M059J (cell line): ENCODE results near the gene TMEM270. TPM values are rescaled to one million over a fixed set of nuclear protein-coding genes. Genes with fewer than 3 reads are reported as not detected.

ENCODE experiments used
- DNase-seq: peaks from one replicate; pipeline ENCODE4 v3.0.0-alpha.2; 2012; ENCODE audit warnings: low read depth
- total RNA-seq: library from RNA; depleted of rRNA; stranded (reverse); fragments of >200 nt; shearing (Covaris generic); gene quantifications from 2 replicates; pipeline ENCODE4 v1.2.3, GENCODE V29; 2014; rRNA removed

TMEM270 gene
- total RNA-seq, 1 experiment from 2014 or later: 0.32 TPM

DNA sequence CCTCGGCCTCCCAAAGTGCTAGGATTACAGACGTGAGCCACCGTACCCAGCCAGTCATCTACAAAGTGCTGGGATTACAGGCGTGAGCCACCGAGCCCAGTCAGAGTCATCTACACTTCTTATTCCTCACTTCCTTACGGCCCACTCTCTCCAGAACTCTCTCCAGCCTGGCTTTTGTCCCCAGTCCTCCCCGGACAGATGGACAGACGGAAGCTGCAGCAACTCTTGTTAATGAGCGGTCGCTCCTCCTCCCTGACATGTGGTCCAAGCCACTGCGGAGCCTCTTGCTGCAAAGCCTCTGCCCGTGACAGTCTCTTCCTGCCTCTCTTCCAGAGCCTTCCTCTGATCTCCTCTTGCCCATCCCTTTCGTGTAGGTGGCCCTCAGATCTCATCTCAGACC is 45.9 kb downstream of the TMEM270 start:
- no peak for DNase-seq

DNA sequence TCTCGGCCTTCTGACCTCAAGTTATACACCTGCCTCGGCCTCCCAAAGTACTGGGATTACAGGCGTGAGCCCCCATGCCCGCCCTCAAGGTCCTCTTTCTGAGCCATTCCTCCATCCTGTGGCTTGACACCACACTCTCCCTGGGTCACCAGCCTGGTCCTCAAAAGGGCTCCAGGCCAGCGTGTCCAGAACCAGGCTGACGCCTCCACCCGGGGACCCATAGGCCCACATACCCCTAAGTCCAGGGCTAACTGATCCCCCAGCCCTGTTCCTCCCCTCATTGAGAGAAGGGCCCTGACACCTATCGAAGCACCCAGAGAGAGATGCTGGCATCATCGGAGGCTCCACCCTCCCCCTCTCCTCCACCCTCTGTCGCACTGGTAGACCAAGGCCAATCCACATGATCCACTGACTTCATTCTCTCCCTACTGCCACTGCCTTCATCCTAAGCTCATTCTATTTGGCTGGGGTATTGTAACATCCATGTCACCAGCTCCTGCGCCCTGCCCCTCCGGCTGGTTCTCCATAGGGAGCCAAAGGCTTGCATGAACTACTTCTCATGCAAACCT is 46.7 kb downstream of the TMEM270 start:
- DNase-seq: no peak

DNA sequence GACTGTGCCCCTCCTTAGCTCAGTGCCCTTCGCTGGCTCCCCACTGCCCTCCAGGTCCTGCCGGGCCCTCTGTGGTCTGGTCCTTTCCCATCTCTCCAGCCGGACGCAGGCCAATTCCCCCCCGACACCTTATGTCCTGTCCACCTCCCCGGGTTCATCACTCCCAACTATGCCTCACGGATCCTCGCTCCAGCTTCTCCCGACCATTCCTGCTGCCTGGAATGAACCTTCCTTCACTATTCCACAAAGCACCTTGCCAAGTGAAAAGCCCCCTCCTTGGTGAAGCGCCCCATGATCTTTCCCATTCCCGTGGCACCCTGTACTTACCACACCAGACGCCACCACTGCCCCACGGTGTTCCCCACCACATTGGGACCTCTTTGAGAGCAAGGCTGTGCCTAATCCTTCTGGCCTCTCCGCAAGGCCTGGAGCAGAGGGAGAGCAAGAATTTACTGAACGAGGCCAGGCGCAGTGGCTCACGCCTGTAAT is 47.2 kb downstream of the TMEM270 start:
- DNase-seq: no peak

DNA sequence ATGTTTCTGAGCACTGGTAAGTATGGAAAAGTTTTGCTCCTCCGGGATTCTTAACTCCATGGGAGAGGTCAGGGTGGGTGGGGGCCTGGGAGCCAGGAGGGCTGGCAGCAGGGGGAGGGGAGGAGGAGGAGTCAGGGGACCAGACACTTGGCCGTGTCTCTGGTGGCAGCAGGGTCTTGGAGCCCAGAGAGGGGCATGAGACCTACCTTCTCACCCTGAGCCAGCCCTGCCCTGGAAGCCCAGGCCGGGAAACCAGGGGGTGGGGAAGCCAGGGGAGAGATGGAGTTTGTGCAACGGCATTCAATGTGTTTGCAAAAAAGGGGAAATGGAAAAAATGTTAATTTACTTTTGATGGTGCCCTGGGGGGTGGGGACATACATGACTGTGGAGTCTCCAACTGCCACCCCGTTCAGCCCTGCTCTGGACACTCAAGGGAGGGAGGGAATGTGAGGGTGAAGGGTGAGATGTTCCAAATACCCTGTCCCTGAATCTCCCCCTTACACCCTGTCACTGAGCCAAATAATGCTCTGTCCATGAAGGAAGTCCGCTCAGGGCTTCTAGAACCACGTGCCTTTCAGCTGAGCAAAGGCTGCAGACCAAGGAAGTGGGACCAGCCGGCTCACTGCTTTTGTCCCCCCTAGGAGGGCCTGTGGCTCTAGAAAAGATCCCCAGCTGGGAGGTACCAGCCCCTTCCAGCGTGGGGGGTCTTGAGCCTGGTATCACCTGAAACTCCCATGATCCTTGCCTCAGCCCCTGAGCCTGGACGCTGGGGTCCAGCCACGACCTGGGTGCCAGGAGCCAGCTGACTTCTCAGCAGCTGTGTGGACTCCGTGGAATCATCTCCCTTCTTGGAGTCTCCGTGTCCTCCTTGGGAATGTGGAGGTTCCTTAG is 48.3 kb downstream of the TMEM270 start:
- no peak for DNase-seq

DNA sequence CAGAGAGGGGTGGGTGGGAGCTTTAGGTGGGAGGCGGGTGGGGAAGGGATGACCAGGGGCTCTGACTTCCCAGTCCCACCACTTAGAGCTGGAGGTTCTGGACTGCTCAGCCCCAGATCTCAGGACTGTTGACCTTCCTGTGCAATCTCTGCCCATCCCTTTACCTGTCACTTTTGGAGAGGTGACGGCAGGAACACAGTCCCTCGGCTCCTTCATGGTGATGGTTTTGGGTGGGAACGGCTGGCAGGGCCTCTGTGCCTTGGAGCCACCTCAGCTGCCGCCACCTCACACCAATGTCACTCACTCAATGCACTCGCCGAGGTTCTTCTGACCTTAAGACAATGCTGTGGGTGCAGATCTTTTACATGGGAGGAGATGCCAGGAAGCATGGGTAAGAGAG is 49.0 kb downstream of the TMEM270 start:
- DNase-seq: no peak

DNA sequence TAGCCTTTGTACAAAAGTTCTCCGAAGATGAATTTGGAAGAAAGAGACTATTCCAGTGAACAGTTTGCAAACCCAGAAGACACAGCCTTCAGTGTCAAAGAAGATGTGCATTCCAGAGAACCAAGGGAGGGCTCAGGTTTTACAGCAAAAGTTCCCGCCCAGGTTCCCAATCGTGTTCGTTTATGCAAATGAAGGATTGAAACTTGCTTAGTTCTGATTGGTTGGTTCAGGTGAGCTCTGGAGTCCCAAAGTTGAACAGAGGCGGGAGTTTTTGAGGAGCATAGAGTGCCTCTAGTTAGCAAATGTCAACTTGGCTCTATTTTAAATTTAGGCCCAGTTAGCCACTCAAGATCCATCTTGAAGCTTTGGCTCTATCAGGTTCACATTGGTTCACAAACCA is 51.3 kb downstream of the TMEM270 start:
- no peak for DNase-seq

Other genes with a start within 250 kb of the TMEM270 start
- gene MLXIPL, start 236.6 kb upstream of the TMEM270 start, total RNA-seq: 0.07 and 0.71 TPM in 2 replicates
- 1.7 and 5.1 TPM in 2 replicates for gene VPS37D, start 193.3 kb upstream of the TMEM270 start, total RNA-seq
- 1.1 and 1.8 TPM in 2 replicates for gene DNAJC30, start 177.7 kb upstream of the TMEM270 start, total RNA-seq
- 91.2 and 144 TPM in 2 replicates for gene BUD23, start 177.6 kb upstream of the TMEM270 start, total RNA-seq
- 16.0 and 23.7 TPM in 2 replicates for gene STX1A, start 141.5 kb upstream of the TMEM270 start, total RNA-seq
- 29.0 and 32.2 TPM in 2 replicates for gene ABHD11, start 122.4 kb upstream of the TMEM270 start, total RNA-seq
- not detected in 2 replicates for gene CLDN3, start 90.9 kb upstream of the TMEM270 start, total RNA-seq
- 0.62 and 1.1 TPM in 2 replicates for gene CLDN4, start 30.2 kb upstream of the TMEM270 start, total RNA-seq
- 1.7 and 1.9 TPM in 2 replicates for gene METTL27, start 18.6 kb upstream of the TMEM270 start, total RNA-seq
- 26.2 and 65.2 TPM in 2 replicates for gene ELN, start 167.0 kb downstream of the TMEM270 start, total RNA-seq
- gene LIMK1, start 222.6 kb downstream of the TMEM270 start, total RNA-seq: 55.1 and 105 TPM in 2 replicates